Embryonic facial prominence (tissue), 1 donor: ENCODE data around the gene SPACA7.

Experiments used
- DNase-seq: peaks from one replicate; pipeline ENCODE4 v3.0.0-alpha.2; 2016; ENCODE audit errors: extremely low spot score

The SPACA7 gene

DNA sequence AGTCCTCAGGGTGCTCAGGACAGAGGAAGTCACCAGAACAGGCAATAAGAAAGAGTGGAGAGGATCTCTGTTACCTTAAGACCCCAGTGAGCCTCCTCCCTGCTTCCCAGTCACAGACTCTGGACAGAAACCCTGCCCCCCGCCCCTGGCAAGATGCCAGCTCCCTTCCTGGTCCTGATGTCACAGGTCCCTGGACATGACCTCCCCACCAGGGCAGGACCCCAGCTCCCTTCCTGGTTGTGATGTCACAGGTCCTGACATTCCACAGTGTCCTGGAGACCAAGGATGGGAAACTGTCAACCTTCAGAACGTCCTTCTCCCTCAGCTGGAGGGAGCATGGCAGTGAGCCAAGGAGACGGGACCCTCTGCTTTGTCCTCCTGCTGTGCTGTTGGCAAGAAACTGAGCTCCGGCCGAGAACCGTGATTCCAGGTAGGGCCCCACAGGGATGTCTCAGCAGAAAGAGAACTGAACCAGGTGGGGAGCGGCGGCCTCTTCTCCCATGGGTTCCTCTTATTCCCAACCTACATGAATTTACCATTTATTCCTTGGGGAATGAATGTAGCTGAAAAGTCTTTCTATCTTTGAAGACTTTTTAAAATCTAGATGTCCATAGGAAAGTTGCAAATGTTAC, at the start of gene SPACA7:
TSS of gene SPACA7 (plus strand) at position 306 of the 632 bp plus-strand sequence. CDS start at position 337, 31 bp downstream.
- no peak for DNase-seq

GRCh38 chr13:112326821-112327370, 49.3 kb upstream of the SPACA7 start:
- DNase-seq = no peak

DNA sequence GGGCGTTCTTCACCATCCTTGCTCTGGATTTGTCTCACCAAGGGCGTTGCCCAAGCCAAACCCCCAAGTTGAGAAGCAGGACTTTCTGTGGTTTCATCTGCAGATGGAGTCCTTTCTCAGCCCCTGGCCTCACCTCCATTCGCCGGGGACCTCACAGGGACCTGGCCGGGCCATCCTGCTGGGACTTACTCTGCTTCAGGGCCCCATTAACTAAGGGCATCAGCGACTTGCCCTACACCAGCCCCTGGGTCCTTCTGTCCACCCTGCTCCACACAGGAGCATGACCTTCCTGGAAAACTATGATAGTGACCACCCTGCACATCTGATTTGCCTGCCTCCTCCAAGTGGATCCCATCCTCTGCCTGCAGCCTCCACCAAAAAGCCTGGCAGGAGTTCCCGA, 47.2 kb upstream of the SPACA7 start:
- DNase-seq = no peak

GRCh38 chr13:112329376-112329775, 46.8 kb upstream of the SPACA7 start:
- DNase-seq = no peak

DNA sequence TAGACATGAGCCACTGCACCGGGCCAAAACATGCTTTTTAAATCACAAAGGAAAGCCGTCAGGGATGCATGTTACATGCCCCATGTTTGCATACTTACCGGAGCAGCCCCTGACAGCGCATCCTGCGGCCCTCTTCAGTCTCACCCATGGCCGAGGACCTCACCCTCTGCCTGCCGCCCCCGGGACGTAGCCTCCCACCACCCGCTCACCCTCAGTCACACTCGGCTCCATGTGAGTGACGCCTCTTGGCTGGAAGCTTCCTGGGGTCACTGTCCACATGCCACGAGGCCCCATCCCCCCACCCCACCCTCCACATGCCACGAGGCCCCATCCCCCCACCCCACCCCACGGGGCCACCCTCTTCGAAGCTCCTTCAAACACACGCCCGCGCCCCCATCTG, 46.1 kb upstream of the SPACA7 start:
- no peak for DNase-seq

DNA sequence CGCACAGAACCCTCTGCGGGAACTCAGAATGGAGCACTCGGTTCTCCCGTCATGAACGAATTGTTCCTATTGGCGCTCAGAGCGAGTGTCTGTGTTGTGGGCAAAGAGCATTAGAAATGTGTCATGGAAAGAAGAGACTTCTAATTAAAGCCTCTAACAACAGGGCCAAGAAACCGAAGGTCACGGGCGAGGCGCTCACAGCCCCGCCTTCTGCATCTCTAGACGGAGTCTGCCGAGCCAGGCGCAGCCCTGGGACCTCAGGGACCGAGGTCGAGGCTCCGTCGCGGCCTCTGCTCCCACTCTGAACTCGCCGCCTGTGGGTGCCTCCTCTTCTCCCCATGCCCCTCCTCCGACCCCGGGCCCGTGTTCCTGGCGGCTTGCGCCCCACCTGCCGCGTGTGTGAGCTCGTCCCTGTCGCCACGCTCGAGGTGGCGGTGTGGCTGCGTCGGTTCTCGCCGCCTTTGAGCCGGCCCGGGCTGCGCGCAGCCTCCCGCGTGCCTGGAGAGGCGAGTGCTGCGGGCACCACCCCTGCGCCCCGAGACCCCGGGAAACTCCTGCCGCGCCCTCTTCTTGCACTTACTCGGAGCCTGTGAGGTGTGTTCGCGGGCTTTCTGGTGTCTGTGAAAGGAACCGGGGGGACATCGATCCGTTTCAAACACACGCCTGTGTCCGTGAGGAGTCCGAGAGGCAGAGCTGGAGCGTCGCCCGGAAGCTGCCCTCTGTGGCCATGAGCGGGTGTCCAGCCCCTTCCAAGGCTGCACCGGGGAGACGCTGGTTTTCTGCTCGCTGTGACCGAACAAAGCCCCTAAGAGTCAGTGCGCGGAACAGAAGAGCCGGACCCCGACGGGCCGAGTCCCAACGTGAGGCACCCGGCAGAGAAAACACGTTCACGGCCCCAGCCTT, 45.4 kb upstream of the SPACA7 start:
- DNase-seq = no peak

DNA sequence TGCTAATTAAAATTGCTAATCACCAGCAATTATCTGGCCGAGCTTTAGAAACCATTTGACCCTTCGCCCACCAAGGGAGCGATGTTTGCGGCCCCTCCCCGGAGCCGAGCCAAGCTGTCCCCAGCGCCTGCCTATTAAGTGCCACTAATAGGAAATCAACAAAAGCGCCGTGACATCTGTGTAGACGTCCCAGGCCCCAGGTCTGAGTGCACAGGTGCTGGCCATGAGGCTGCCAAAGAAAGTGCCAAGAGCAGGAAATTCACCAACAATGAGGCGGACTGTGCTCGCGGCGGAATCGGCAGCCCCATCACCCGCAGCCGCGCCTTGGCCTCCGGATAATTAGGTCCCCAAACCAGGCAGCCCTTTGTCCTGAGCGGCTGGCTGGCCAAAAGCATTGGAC, 44.5 kb upstream of the SPACA7 start:
- no peak for DNase-seq

DNA sequence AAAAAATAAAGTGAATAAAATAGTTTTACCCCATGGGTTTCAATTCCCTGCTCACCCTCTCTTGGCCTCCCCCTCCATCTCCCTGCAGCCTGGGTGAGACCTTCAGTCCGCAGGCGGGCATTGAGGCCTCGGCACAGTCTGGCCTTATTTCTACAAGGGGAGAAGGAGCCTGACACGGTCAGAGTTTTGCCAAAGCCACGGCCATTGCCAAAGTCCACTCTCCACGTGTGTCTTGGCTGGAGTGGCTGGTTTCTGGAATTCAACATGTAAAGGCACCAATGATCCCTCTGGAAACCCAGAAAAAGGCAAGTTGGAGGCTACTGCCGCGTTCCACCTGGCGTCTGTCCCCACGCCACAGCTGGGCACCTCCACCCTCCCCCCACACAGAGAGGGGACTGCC, 43.4 kb upstream of the SPACA7 start:
- DNase-seq = no peak

DNA sequence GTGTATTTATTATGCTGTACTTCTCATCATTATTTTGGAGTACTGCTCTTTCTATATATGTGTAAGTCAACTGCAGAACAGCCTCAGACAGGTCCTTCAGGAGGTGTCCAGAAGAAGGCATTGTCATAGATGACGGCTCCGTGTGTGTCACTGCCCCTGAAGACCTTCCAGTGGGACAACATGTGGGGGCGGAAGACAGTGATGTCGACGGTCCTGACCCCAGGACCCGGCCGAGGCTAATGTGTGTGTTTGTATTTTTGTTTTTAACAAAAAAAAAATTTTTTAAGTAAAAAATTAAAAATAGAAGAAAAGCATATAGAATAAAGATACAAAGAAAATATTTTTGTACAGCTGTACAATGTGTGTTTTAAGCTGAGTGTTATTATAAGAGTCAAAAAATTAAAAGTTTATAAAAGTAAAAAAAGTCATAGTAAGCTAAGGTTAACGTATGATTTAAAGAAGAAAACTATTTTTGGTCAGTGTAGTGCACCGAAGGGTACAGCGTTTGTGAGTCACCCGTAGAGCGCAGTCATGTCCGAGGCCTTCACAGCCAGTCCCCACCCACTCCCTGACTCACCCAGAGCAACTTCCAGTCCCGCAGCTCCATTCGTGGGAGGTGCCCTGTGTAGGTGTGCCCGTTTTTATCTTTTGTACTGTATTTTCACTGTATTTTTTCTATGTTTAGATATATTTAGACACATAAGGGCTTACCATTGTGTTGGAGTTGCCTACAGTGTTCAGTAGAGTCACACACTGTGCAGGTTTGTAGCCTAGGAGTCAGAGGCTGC, 42.2 kb upstream of the SPACA7 start:
- no peak for DNase-seq

DNA sequence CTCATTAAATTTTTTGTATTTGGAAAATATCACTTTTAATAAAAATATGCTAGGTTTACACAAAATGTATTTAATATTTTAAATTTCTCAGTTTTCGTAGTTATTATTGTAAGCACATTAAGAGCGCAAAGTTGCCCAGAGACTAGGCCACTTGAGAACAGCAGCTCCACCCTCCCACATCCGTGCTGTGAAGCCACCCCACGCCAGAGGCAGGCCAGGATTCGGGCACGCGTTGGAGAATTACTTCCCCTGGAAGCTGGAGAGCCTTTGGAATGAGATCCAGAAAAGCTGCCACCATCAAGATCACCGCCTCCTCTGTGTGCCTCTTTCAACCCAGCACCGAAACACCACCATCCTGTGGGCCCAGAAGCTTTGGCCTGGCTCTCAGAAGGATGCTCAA, 41.0 kb upstream of the SPACA7 start:
- DNase-seq = no peak

DNA sequence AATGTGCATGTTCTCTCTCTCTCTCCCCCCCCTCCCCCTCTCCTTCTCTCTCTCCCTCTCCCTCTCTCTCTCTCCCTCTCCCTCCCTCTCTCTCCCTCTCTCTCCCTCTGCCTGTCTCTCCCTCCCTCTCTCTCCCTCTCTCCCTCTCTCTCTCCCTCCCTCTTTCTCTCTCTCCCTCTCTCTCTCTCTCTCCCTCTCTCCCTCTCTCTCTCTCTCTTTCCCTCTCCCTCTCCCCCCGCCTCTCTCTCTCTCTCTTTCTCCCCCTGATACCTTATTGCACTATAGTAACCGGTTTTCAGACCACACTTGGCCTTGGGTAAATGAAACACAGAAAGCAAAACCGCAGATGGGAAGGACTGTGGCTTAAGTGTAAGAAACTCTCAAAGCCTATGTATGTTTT, 34.7 kb upstream of the SPACA7 start:
- DNase-seq = no peak

DNA sequence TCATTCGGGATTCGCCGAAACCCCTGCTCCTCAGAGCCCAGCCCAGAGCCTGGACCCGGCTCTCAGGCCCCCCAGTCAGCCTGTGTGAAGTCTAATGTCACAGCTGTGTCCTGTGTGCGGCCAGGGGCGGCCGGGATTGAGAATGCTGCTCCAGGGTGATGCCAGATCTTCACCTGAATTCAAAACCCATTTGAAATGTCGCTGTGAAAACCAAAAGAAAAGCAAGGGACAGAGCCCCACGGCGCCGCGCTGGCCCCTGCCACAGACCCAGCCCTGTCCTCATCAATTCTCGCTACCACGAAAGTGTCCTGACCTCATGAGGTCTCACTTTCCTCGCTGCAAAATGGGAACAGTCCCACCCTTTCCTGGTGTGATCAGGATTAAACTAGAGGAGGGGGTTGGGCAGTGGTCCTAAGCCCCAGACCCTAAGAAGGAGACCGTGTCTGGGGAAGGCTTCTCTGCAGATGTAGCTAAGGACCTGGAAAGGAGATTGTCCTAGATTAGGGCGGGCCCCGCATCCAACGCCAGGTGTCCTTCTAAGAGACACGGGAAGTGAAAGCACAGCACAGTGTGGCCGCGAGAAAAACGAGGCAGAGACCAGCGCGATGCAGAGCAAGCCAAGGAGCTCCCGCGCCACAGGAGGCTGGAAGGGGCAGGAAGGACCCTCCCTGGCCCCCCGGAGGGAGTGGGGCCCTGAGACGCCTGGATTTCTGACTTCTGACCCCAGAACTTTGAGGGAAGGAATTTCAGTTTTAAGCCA, 34.0 kb upstream of the SPACA7 start:
- DNase-seq = no peak

GRCh38 chr13:112342841-112343361, 33.3 kb upstream of the SPACA7 start:
- no peak for DNase-seq

DNA sequence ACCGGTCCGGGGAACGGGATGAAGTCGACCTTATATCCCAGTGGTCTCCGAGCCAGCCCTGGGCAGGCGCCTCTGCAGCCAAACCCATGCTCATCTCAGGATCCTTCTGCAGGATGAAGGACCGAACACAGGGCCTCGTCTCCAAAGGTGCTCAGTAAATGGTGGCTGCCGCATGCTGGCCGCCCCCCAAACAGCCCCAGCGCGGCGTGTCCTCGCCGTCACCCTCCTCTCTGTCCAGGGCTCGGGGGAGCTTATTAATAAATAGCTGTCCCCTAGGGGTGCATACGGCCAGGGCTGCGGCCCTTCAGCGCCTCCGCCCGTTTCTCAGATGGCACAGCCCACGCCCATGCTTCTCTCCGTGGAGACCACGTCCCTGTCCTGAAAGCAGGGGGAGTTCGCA, 32.6 kb upstream of the SPACA7 start:
- DNase-seq = no peak

DNA sequence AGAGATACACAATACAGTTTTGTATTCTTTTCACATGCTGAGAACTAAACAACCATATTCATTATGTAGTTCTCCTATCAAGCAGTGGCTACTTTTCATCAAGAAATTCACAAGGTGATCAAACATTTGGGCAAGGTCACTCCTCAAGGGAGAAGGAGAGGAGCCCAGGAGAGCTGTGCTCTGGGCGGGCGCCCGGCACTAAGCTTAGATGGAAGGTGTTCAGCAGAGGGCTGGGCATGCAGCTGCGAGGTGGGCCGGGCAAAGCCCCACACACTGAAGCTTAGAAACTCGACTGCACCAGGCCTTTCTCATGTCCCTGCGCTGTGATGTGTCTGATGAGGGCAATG, 30.4 kb upstream of the SPACA7 start:
- no peak for DNase-seq

DNA sequence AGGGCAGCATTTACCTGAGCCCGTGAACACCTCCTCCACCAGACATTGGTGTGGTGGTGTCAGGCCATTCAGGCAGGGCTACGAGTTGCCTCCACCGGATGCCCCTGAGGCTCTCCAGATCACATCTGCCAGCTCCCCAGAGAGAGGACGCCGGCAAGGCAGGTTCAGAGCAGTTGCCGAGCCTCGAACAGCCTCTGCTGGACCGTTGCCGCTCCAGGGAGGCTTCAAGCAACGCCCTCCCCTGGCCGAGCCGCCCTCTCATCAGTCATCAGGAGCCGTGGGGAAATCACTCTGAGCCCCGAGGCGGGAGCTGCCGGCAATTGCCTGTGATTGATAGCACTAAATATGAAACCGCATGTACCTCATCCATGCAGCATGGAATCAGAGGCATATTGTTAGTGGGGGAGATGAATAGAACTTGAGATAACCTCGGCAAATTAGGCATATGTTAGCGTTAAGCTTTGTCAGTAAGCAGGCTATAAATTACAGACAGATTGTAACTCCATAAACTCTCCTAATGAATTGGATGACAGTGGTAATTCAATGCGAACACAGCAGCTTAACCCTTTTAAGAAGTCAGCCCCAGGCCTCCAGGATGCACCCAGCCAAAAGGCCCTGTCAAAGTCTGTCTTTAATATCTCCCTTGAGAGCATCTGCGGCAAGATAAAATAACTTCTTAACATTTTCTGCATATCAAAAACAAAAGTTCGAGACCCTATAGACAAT, 29.8 kb upstream of the SPACA7 start:
- DNase-seq = no peak

DNA sequence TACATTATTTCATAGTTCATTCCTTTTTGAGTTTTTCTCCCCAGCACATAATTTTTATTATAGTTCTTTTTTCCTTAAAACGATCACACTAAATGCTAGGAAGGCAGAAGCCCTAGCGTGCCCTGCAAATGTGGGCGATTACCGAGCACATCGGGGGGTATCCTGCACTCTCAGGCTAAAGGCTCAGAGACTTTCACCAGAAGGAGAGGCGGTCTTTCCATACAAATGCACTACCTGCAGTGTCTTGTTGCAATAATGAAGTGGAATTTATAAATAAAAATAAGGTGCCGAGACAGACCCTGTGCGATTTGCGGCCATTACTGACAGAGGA, 29.3 kb upstream of the SPACA7 start:
- no peak for DNase-seq

DNA sequence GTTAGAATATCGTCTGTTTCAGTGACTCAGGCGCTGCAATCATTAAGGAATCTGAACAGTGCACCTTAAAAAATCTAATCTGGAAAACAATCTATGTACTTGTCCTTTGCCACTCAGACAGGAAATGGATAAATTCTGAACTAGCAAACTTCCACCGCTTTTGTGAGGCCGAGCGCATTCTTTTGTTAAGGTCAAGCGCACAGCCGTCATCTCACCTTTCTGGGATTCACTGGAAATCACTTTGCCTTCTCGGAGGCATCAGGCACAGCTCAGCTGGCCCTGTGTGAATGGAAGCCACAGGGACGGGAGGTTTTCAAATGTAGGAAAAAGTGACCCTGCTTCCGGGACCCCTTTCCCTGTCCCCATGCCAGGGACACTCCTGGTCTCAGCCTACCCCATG, 28.2 kb upstream of the SPACA7 start:
- DNase-seq = no peak

DNA sequence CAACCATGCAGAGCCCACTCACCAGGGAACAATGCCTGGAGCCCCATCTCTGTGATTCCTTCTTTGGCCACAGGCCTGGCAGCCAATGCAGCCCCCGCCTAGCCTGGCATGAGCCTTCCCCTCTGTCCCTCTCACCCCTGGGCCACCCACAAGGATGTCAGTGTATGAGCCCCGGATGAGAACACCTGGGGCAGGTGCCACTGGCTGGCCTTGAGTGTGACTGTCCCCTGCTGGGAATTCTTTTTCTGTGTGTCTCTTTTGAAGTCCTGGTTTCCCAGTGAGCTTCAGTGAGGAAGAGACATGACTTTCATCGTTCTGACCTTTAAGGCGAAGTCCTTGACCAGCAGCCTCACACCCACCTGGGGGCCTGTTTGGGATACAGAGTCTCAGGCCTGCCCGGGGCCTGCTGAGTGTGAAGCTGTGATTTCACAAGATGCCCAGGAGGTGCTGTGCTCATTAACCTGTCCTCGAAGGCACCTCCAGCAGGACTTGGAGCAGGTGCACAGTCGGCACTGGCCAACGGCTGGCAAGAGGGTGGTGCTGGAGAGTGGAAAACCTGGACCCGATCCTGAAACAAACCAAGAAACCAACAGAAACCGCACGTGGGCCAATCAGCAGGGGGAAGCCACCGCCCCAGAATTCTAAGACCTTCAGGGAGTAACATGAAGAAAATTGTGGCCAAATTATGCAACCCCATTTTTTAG, 27.4 kb upstream of the SPACA7 start:
- DNase-seq = no peak

GRCh38 chr13:112349681-112350080, 26.5 kb upstream of the SPACA7 start:
- DNase-seq = no peak
